ENCODE data around the gene CSNK2A2.

The CSNK2A2 gene

GRCh38 chr16:58110571-58111301 lies 87.2 kb downstream of the CSNK2A2 start:
- in situ Hi-C loops (cut with MboI; ENCODE audit: low sequenced_read_pairs, unreplicated experiment), result no loop called here
- DNase-seq (ENCODE audit: low spot score), result no peak

DNA sequence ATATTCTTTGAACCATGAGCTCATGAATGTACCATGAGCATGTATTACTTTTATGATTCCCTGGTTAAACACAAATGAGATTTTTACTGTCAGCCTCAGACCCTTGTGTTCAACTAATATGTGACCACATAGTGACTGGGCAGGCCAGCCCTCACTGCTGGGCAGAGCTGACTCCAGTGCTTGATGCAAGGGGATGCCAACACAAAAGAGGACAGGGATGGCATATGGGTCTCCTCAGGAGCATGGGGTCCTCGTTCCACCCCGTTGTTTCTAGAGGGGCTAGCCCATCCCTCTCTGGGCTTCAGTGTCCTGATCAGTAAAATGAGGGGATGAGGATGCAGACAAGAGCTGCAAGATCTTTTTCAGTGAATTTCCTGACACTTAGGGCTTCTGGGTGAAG lies 88.0 kb downstream of the CSNK2A2 start:
- in situ Hi-C loops (cut with MboI; ENCODE audit: low sequenced_read_pairs, unreplicated experiment), result no loop called here
- no peak for DNase-seq (ENCODE audit: low spot score)
- TF ChIP-seq CTCF (IDR thresholded peaks at IDR 0.05; ENCODE audit: borderline replicate concordance, control extremely low read depth, extremely low read depth, insufficient read depth, missing control alignments), result no peak

More at GRCh38 chr16:58110571-58111301, 87.2 kb downstream of the CSNK2A2 start:
- no peak for TF ChIP-seq CTCF (IDR thresholded peaks at IDR 0.05; ENCODE audit: borderline replicate concordance, control extremely low read depth, extremely low read depth, insufficient read depth, missing control alignments)

DNA sequence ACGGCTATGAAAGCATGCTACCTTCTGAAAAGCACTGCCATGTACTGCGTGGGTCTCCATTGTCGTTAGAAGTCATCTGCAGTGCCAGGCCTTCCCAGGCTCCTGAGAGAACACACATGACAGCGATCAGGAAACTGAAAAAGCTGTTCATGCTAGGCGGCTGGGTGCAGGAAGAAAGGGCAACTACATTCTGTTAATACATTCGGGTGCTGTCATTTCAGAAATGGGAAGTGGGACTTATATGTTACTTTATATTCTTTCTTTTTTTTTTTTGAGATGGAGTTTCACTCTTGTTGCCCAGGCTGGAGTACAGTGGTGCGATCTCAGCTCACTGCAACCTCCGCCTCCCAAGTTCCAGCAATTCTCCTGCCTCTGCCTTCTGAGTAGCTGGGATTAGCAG lies 88.6 kb downstream of the CSNK2A2 start:
- no peak for TF ChIP-seq CTCF (IDR thresholded peaks at IDR 0.05; ENCODE audit: borderline replicate concordance, control extremely low read depth, extremely low read depth, insufficient read depth, missing control alignments)
- in situ Hi-C loops (cut with MboI; ENCODE audit: low sequenced_read_pairs, unreplicated experiment), result no loop called here
- DNase-seq (ENCODE audit: low spot score), result no peak
